ENCODE data around the gene AMHR2. TPM values are rescaled to one million over a fixed set of nuclear protein-coding genes. Genes with fewer than 3 reads are reported as not detected.

AMHR2 gene
- total and polyA plus RNA-seq, 2 of the 4 experiments (the other 2 are of a cell fraction) = not detected

- Histone ChIP-seq H4K20me1 (ENCODE audit: insufficient read depth, low read length) (peaks cover 95% of the 10 kb centered on the region), H2BK5ac (ENCODE audit: low read depth, low read length, poor library complexity, severe bottlenecking) (no peak overlapping the region), H3K23ac (ENCODE audit: low read depth, low read length) (no peak overlapping the region), H4K8ac (ENCODE audit: low read depth in 2 of 2, low read length in 2 of 2) (no peak overlapping the region), H4K91ac (ENCODE audit: insufficient read depth, low read depth, low read length) (no peak overlapping the region), H3K36me3 (ENCODE audit: control insufficient read depth, insufficient read depth, low read length) (peaks cover 61% of the 10 kb centered on the region), H3K9me1 (ENCODE audit: insufficient read depth, low read length) (no peaks in the 10 kb centered on the region), H3K27ac (ENCODE audit: insufficient read depth, low read length) (no peak overlapping the region), H3K79me1 (ENCODE audit: low read depth in 1 of 2, low read length in 2 of 2) (peaks cover 43 to 61% of the 10 kb centered on the region in 2 experiments), H3K4me1 (ENCODE audit: control insufficient read depth, insufficient read depth, low read length) (peaks cover 9% of the 10 kb centered on the region), H3K56ac (ENCODE audit: extremely low read depth, insufficient read depth, low read length) (no peak overlapping the region), H2AK5ac (ENCODE audit: low read depth, low read length) (no peak overlapping the region), H3K18ac (ENCODE audit: low read depth, low read length) (no peak overlapping the region), H2AK9ac (replicated peaks; ENCODE audit: low read depth, low read length, poor library complexity) (no peak overlapping the region), H3K27me3 (ENCODE audit: control insufficient read depth, insufficient read depth, low read length) (no peaks in the 10 kb centered on the region), H4K5ac (ENCODE audit: low read depth, low read length) (no peak overlapping the region), H2AFZ (replicated peaks; ENCODE audit: low read length, poor library complexity) (no peak overlapping the region), H3K4ac (ENCODE audit: low read depth, low read length) (no peak overlapping the region), H2BK20ac (ENCODE audit: low read depth, low read length) (no peak overlapping the region), H3K9me3 (ENCODE audit: control insufficient read depth, insufficient read depth, low read length) (no peaks in the 10 kb centered on the region), H3K14ac (replicated peaks; ENCODE audit: low read depth, low read length) (no peak overlapping the region), H2BK120ac (ENCODE audit: low read depth, low read length) (no peak overlapping the region), H3K4me2 (ENCODE audit: low read depth, low read length) (no peak overlapping the region), H3K4me3 (ENCODE audit: insufficient read depth, low read depth, low read length) (no peak overlapping the region), H3K9ac (ENCODE audit: low read depth, low read length) (no peak overlapping the region), H2BK15ac (ENCODE audit: low read depth, low read length) (no peak overlapping the region)
- no peak for TF ChIP-seq RAD21 (IDR thresholded peaks at IDR 0.05; ENCODE audit: low read length)
- TF ChIP-seq, protein P1, sequence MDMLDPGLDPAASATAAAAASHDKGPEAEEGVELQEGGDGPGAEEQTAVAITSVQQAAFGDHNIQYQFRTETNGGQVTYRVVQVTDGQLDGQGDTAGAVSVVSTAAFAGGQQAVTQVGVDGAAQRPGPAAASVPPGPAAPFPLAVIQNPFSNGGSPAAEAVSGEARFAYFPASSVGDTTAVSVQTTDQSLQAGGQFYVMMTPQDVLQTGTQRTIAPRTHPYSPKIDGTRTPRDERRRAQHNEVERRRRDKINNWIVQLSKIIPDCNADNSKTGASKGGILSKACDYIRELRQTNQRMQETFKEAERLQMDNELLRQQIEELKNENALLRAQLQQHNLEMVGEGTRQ (IDR thresholded peaks at IDR 0.05; ENCODE audit: low read depth, low read length) = no peak
- TF ChIP-seq POLR2A (IDR thresholded peaks at IDR 0.05; ENCODE audit: low read depth, low read length) = no peak
- no peak for TF ChIP-seq MXI1 (IDR thresholded peaks at IDR 0.05; ENCODE audit: borderline replicate concordance, low read depth, low read length)
- no peak for TF ChIP-seq MAFK (IDR thresholded peaks at IDR 0.05; ENCODE audit: low read depth, low read length)
- no peak for TF ChIP-seq RCOR1 (IDR thresholded peaks at IDR 0.05; ENCODE audit: insufficient replicate concordance, low read length)
- no peak for TF ChIP-seq NFE2L2 (IDR thresholded peaks at IDR 0.05; ENCODE audit: low read depth, low read length)
- no peak for ATAC-seq (ENCODE audit: low read depth)
- WGBS, 2 experiments (ENCODE audit: extremely low coverage in 2 of 2, insufficient read length in 1 of 2) = 100% methylated on average over 1 of the region's 6 CpGs; no CpG with 5 or more reads in 1 of the 2 experiments
- DNase-seq = no peak
- dilution Hi-C loops (cut with HindIII; ENCODE audit: low sequenced_read_pairs, unreplicated experiment) = no loop called here
- in situ Hi-C loops (cut with MboI; ENCODE audit: low sequenced_read_pairs) = no loop called here
- intact Hi-C loops (cut with micrococcal nuclease) = loop anchor here (1.0 kb wide), 1 partner anchor 10 kb away; no protein-coding TSS in a partner anchor
- ChIA-PET POLR2A (ENCODE audit: unreplicated experiment) (no interaction called here), CTCF (no interaction called here)
- BruUV-seq (replicated peaks) = no TSS peak
Observed at GRCh38 chr12:53456654-53457366, 33.2 kb downstream of the AMHR2 start.

Data from IMR-90 (cell line).